SK-N-SH (cell line): ENCODE measurements around the gene NOD1. TPM values are rescaled to one million over a fixed set of nuclear protein-coding genes. Genes with fewer than 3 reads are reported as not detected.

Experiments used
- CTCF ChIA-PET: fragments of 300-600, 350-600 bp; formaldehyde crosslinking; extraction: SDS; loops from one replicate; lab custom pipeline; 2021; lab: Yijun Ruan, JAX
- POLR2A ChIA-PET: fragments of 350-600 bp; sonication (Branson Sonifier 250); formaldehyde crosslinking; extraction: SDS; loops from one replicate; lab custom pipeline; 2020; ENCODE audit warnings: antibody characterized with exemption, inconsistent platforms; lab: Yijun Ruan, JAX
- DNase-seq: peaks from one replicate; pipeline ENCODE4 v3.0.0; 2012
- H2AFZ ChIP-seq: fragments of 200-600 bp; sonication (generic); 2 replicates; pipeline ENCODE4 v1.8.1; 2016; ENCODE audit warnings: antibody characterized with exemption, mild to moderate bottlenecking, low read depth
- H3F3A ChIP-seq: fragments of 200-600 bp; sonication (generic); replicated peaks from 2 replicates; pipeline ENCODE3; 2016; ENCODE audit warnings: antibody characterized with exemption, mild to moderate bottlenecking; ENCODE audit not compliant: insufficient read depth
- H3K27ac ChIP-seq, 2 experiments: fragments of 200-500 bp in 1 of 2; fragments of 200-600 bp in 1 of 2; sonication (Bioruptor generic) in 1 of 2; sonication (generic), shearing (Covaris generic) in 1 of 2; 2 replicates each; pipeline versions ENCODE4 v1.5.1 to v1.6.1; 2014 to 2016; ENCODE audit warnings: low read depth in 2 of 2, inconsistent platforms in 1 of 2, low read length in 1 of 2, mild to moderate bottlenecking in 1 of 2, mixed read lengths in 1 of 2
- H3K27me3 ChIP-seq: fragments of 200-600 bp; sonication (generic), shearing (Covaris generic); 2 replicates; pipeline ENCODE4 v1.6.1; 2016; ENCODE audit warnings: mixed run types; ENCODE audit not compliant: insufficient read depth
- H3K36me3 ChIP-seq, 2 experiments: fragments of 200-500 bp in 1 of 2; fragments of 200-600 bp in 1 of 2; sonication (Bioruptor generic) in 1 of 2; sonication (generic) in 1 of 2; replicated peaks in 1 of 2; 2 replicates each; pipeline versions ENCODE3 to v1.5.1; 2014 to 2016; ENCODE audit warnings: low read length in 1 of 2, mild to moderate bottlenecking in 1 of 2; ENCODE audit not compliant: insufficient read depth in 2 of 2, control insufficient read depth in 1 of 2
- H3K4me1 ChIP-seq, 2 experiments: fragments of 200-500 bp in 1 of 2; fragments of 200-600 bp in 1 of 2; sonication (Bioruptor generic) in 1 of 2; sonication (generic), shearing (Covaris generic) in 1 of 2; 2 replicates each; pipeline versions ENCODE4 v1.5.1 to v1.6.1; 2014 to 2016; ENCODE audit warnings: low read depth in 1 of 2, low read length in 1 of 2, mixed run types in 1 of 2; ENCODE audit not compliant: insufficient read depth in 2 of 2, control insufficient read depth in 1 of 2
- H3K4me2 ChIP-seq: fragments of 200-600 bp; sonication (generic), shearing (Covaris generic); 2 replicates; pipeline ENCODE4 v1.6.1; 2017; ENCODE audit warnings: mixed run types
- H3K4me3 ChIP-seq, 2 experiments: fragments of 200-500 bp in 1 of 2; fragments of 200-600 bp in 1 of 2; sonication (Bioruptor generic) in 1 of 2; sonication (generic), shearing (Covaris generic) in 1 of 2; 2 replicates each; pipeline versions ENCODE4 v1.5.1 to v1.8.1; 2014 to 2016; ENCODE audit warnings: low read depth in 2 of 2, inconsistent platforms in 1 of 2, low read length in 1 of 2, mild to moderate bottlenecking in 1 of 2, mixed read lengths in 1 of 2, moderate library complexity in 1 of 2
- H3K79me2 ChIP-seq: fragments of 200-600 bp; sonication (generic); 2 replicates; pipeline ENCODE4 v1.8.1; 2017; ENCODE audit warnings: mild to moderate bottlenecking; ENCODE audit not compliant: insufficient read depth
- H3K9ac ChIP-seq: fragments of 200-600 bp; sonication (generic); 2 replicates; pipeline ENCODE4 v1.6.1; 2017; ENCODE audit warnings: mixed run types
- H3K9me2 ChIP-seq: fragments of 200-600 bp; sonication (generic); 2 replicates; pipeline ENCODE4 v1.6.1; 2017; ENCODE audit warnings: mixed run types
- H3K9me3 ChIP-seq: fragments of 200-600 bp; sonication (generic); 2 replicates; pipeline ENCODE4 v1.6.1; 2017; ENCODE audit warnings: mixed run types, mild to moderate bottlenecking, moderate library complexity
- H4K20me1 ChIP-seq: fragments of 200-600 bp; sonication (generic); 2 replicates; pipeline ENCODE4 v1.6.1; 2017; ENCODE audit warnings: mild to moderate bottlenecking, mixed run types; ENCODE audit not compliant: insufficient read depth
- ELF1 ChIP-seq: IDR thresholded peaks from 2 replicates; pipeline ENCODE4 v1.4.0; 2012
- EZH2phosphoT487 ChIP-seq: fragments of 200-600 bp; sonication (generic); IDR thresholded peaks from 2 replicates; pipeline ENCODE4 v1.6.1; 2017; ENCODE audit warnings: low read depth, mixed run types, mild to moderate bottlenecking, antibody characterized with exemption, moderate library complexity, borderline replicate concordance
- GATA2 ChIP-seq: sonication (generic); formaldehyde crosslinking; IDR thresholded peaks from 2 replicates; pipeline ENCODE4 v1.5.0; 2020; ENCODE audit warnings: mild to moderate bottlenecking, missing genetic modification reagents
- JUND ChIP-seq: IDR thresholded peaks from 2 replicates; pipeline ENCODE4 v1.4.0; 2012
- MEF2A ChIP-seq: IDR thresholded peaks from 2 replicates; pipeline ENCODE4 v1.4.0; 2012; ENCODE audit warnings: low read depth, borderline replicate concordance
- MXI1 ChIP-seq: IDR thresholded peaks from 2 replicates; pipeline ENCODE4 v1.6.1; 2012; ENCODE audit warnings: mild to moderate bottlenecking, low read depth, low read length, improper control_type of control experiment
- NRF1 ChIP-seq: IDR thresholded peaks from 2 replicates; pipeline ENCODE4 v1.6.1; 2012; ENCODE audit warnings: low read depth, mild to moderate bottlenecking, low read length
- RXRA ChIP-seq: IDR thresholded peaks from 2 replicates; pipeline ENCODE4 v1.4.0; 2012; ENCODE audit warnings: low read depth, mild to moderate bottlenecking, borderline replicate concordance
- SIN3A ChIP-seq: IDR thresholded peaks from 2 replicates; pipeline ENCODE4 v1.6.1; 2012; ENCODE audit warnings: low read depth, mild to moderate bottlenecking, low read length, moderate library complexity, borderline replicate concordance
- SMC3 ChIP-seq: IDR thresholded peaks from 2 replicates; pipeline ENCODE4 v1.6.1; 2012; ENCODE audit warnings: low read depth, low read length, improper control_type of control experiment
- TCF12 ChIP-seq: IDR thresholded peaks from 2 replicates; pipeline ENCODE4 v1.4.0; 2012
- WGBS: methylation state at CpG from one replicate; pipeline ENCODE4 v1.1.6; 2017; ENCODE audit warnings: low lambda C conversion rate; 5-methylcytosine and 5-hydroxymethylcytosine counted together
- polyA plus RNA-seq, 3 experiments: library from polyadenylated mRNA; depleted of rRNA; stranded (reverse); fragments of >200 nt; gene quantifications; 2 replicates each; pipeline ENCODE4 v1.2.3, GENCODE V29; 2012
- TF ChIP-seq, protein P1 (sequence below): IDR thresholded peaks from 2 replicates; pipeline ENCODE4 v1.4.0; 2012; ENCODE audit warnings: low read depth
- TF ChIP-seq, protein P2 (sequence below): IDR thresholded peaks from 2 replicates; pipeline ENCODE4 v1.4.0; 2012; ENCODE audit warnings: low read depth, borderline replicate concordance
- TF ChIP-seq, protein P3 (sequence below): IDR thresholded peaks from 2 replicates; pipeline ENCODE4 v1.4.0; 2012; ENCODE audit warnings: low read depth, borderline replicate concordance
- TF ChIP-seq, protein P4 (sequence below): fragments of 150-350 bp; IDR thresholded peaks from 2 replicates; pipeline ENCODE4 v1.6.1; 2016; ENCODE audit warnings: mild to moderate bottlenecking, low read depth, low read length
- TF ChIP-seq, protein P5 (sequence below): fragments of 150-350 bp; IDR thresholded peaks from 2 replicates; pipeline ENCODE4 v1.6.1; 2017; ENCODE audit warnings: antibody characterized with exemption, low read length, low read depth, borderline replicate concordance
- TF ChIP-seq, protein P6 (sequence below): fragments of 200-600 bp; sonication (generic); IDR thresholded peaks from 2 replicates; pipeline ENCODE4 v1.6.1; 2017; ENCODE audit warnings: antibody characterized with exemption, mild to moderate bottlenecking, moderate library complexity

NOD1 gene
- polyA plus RNA-seq, 1 of the 3 experiments (the other 2 are of a cell fraction) = 5.5 TPM

DNA sequence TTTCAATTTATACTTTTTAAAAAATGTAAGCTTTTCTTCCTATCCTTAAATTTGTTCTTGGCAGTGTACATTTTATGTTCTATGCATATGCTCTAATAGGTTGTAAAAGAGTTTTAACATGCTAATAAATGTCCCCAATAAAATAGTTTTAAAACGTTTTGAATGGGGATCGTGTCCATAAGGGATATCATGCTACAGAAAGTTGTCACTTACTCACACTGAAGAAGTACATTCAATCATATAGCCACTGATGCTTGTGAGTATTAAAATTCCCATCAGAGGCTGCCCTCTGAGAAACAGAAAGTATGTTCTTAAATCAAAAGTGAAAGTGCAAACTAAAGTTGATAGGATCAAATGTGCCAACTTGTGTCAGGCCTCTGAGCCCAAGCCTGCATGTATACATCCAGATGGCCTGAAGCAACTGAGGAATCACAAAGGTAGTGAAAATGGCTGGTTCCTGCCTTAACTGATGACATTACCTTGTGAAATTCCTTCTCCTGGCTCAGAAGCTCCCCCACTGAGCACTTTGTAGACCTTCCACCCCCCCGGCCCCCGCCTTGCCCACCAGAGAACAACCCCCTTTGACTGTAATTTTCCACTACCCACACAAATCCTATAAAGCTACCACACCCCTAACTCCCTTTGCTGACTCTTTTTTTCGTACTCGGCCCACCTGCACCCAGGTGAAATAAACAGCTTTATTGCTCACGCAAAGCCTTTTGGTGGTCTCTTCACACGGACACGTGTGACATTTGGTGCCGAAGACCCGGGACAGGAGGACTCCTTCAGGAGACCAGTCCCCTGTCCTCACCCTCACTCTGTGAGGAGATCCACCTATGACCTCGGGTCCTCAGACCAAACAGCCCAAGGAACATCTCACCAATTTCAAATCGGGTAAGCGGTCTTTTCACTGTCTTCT, 877 bp upstream of the NOD1 start (continued):
- TF ChIP-seq RXRA = no peak
- TF ChIP-seq, all 33 proteins: peak for 0

DNA sequence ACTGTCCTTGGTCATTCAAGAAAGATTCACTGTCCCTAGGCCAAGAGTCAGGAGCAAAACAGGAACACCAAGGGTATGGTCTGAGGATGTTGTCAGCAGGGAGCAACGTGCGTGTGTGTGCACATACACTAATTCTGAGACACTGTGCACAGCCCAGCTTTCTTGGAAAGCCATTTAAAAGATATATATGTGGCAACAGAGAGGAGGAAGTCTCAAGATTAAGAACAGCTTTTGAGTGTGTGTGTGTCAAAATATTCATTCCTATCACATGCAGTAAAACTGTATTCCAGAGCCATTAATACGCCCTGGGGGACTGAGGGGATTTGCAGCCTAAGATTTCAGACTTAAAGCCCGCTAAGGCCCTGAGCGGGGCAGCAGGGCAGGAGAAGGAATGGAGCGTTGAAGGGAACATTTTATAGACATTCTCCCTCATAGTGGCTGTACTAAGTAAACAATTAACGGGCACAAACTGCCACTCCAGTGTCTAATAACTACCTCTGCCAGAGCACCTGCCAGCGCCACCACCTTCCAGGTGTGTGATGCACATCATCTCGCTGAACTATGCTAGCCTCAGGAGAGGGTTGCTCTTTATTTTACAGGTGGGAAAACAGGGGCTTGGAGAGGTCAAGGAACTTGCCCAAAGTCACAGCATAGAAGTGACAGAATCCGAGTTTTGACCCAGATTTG, 2.0 kb downstream of the NOD1 start:
- Histone ChIP-seq H3K9me3 (no peaks in the 10 kb centered on the region), H3K9me2 (no peaks in the 10 kb centered on the region), H3K4me1 (peaks cover 0 to 56% of the 10 kb centered on the region in 2 experiments; a peak in 2 of 4 replicates), H3K4me3 (no peak overlapping the region), H3K4me2 (no peak overlapping the region), H3K27ac (no peak overlapping the region), H4K20me1 (no peaks in the 10 kb centered on the region), H3F3A (peaks cover 11% of the 10 kb centered on the region), H3K27me3 (no peaks in the 10 kb centered on the region), H3K9ac (no peak overlapping the region), H2AFZ (no peak overlapping the region), H3K79me2 (peaks cover 30% of the 10 kb centered on the region), H3K36me3 (peaks cover 0 to 8% of the 10 kb centered on the region in 2 experiments)
- DNase-seq = no peak
- CTCF ChIA-PET = interaction anchor here (0.8 kb wide), 1 partner anchor 87 kb away, joined by 3 read pairs; no protein-coding TSS in a partner anchor
- 92% methylated on average over 10 of the region's 10 CpGs for WGBS
- POLR2A ChIA-PET = interaction anchor here (2.6 kb wide), 1 partner anchor 16 kb away, joined by 10 read pairs; no protein-coding TSS in a partner anchor
- TF ChIP-seq NRF1 = no peak
- TF ChIP-seq, protein P1, sequence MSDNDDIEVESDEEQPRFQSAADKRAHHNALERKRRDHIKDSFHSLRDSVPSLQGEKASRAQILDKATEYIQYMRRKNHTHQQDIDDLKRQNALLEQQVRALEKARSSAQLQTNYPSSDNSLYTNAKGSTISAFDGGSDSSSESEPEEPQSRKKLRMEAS = no peak
- TF ChIP-seq JUND = no peak
- no peak for TF ChIP-seq TCF12
- no peak for TF ChIP-seq SMC3
- TF ChIP-seq, protein P2, sequence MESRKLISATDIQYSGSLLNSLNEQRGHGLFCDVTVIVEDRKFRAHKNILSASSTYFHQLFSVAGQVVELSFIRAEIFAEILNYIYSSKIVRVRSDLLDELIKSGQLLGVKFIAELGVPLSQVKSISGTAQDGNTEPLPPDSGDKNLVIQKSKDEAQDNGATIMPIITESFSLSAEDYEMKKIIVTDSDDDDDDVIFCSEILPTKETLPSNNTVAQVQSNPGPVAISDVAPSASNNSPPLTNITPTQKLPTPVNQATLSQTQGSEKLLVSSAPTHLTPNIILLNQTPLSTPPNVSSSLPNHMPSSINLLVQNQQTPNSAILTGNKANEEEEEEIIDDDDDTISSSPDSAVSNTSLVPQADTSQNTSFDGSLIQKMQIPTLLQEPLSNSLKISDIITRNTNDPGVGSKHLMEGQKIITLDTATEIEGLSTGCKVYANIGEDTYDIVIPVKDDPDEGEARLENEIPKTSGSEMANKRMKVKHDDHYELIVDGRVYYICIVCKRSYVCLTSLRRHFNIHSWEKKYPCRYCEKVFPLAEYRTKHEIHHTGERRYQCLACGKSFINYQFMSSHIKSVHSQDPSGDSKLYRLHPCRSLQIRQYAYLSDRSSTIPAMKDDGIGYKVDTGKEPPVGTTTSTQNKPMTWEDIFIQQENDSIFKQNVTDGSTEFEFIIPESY = no peak
- TF ChIP-seq, protein P3, sequence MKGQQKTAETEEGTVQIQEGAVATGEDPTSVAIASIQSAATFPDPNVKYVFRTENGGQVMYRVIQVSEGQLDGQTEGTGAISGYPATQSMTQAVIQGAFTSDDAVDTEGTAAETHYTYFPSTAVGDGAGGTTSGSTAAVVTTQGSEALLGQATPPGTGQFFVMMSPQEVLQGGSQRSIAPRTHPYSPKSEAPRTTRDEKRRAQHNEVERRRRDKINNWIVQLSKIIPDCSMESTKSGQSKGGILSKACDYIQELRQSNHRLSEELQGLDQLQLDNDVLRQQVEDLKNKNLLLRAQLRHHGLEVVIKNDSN = no peak
- no peak for TF ChIP-seq SIN3A
- TF ChIP-seq, protein P4, sequence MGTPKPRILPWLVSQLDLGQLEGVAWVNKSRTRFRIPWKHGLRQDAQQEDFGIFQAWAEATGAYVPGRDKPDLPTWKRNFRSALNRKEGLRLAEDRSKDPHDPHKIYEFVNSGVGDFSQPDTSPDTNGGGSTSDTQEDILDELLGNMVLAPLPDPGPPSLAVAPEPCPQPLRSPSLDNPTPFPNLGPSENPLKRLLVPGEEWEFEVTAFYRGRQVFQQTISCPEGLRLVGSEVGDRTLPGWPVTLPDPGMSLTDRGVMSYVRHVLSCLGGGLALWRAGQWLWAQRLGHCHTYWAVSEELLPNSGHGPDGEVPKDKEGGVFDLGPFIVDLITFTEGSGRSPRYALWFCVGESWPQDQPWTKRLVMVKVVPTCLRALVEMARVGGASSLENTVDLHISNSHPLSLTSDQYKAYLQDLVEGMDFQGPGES = no peak
- TF ChIP-seq, protein P5, sequence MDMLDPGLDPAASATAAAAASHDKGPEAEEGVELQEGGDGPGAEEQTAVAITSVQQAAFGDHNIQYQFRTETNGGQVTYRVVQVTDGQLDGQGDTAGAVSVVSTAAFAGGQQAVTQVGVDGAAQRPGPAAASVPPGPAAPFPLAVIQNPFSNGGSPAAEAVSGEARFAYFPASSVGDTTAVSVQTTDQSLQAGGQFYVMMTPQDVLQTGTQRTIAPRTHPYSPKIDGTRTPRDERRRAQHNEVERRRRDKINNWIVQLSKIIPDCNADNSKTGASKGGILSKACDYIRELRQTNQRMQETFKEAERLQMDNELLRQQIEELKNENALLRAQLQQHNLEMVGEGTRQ = no peak
- no peak for TF ChIP-seq RXRA
- TF ChIP-seq EZH2phosphoT487 = no peak
- TF ChIP-seq, protein P6, sequence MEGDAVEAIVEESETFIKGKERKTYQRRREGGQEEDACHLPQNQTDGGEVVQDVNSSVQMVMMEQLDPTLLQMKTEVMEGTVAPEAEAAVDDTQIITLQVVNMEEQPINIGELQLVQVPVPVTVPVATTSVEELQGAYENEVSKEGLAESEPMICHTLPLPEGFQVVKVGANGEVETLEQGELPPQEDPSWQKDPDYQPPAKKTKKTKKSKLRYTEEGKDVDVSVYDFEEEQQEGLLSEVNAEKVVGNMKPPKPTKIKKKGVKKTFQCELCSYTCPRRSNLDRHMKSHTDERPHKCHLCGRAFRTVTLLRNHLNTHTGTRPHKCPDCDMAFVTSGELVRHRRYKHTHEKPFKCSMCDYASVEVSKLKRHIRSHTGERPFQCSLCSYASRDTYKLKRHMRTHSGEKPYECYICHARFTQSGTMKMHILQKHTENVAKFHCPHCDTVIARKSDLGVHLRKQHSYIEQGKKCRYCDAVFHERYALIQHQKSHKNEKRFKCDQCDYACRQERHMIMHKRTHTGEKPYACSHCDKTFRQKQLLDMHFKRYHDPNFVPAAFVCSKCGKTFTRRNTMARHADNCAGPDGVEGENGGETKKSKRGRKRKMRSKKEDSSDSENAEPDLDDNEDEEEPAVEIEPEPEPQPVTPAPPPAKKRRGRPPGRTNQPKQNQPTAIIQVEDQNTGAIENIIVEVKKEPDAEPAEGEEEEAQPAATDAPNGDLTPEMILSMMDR = no peak
- TF ChIP-seq GATA2 = no peak
- TF ChIP-seq MXI1 = no peak
- no peak for TF ChIP-seq MEF2A
- no peak for TF ChIP-seq ELF1
